ENCODE measurements around the gene ACIN1.

DNA sequence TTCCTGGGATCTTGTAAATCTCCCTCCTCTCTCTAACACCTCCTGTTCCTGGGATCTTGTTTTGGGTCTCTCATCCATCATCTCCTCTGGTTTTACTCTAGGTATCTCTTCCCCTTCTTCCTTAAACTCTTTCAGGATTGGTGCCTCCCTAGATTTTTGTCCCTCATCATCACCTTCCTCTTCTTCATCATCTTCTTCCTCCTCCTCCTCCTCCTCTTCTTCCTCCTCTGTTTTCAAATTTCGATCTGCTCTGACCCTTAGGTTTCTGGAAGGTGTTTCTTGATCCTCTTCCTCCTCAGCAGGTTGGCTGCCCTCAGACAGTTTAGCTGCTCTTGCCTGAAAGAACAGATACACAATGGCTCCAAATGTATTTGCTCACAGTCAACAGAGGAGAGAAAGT, 14.5 kb downstream of the ACIN1 start:
- TF ChIP-seq POLR2A (IDR thresholded peaks at IDR 0.05; ENCODE audit: insufficient read depth in 1 of 2, low read depth in 2 of 2, low read length in 2 of 2) (no peak), ZNF800 (CRISPR knock-in tag; IDR thresholded peaks at IDR 0.05) (no peak), FOXJ3 (CRISPR knock-in tag; IDR thresholded peaks at IDR 0.05; ENCODE audit: borderline replicate concordance) (no peak), ZNF577 (CRISPR knock-in tag; IDR thresholded peaks at IDR 0.05; ENCODE audit: borderline replicate concordance, low read depth) (no peak), CHD4 (IDR thresholded peaks at IDR 0.05; ENCODE audit: borderline replicate concordance, low read length) (no peak)
- TF ChIP-seq, protein P1, sequence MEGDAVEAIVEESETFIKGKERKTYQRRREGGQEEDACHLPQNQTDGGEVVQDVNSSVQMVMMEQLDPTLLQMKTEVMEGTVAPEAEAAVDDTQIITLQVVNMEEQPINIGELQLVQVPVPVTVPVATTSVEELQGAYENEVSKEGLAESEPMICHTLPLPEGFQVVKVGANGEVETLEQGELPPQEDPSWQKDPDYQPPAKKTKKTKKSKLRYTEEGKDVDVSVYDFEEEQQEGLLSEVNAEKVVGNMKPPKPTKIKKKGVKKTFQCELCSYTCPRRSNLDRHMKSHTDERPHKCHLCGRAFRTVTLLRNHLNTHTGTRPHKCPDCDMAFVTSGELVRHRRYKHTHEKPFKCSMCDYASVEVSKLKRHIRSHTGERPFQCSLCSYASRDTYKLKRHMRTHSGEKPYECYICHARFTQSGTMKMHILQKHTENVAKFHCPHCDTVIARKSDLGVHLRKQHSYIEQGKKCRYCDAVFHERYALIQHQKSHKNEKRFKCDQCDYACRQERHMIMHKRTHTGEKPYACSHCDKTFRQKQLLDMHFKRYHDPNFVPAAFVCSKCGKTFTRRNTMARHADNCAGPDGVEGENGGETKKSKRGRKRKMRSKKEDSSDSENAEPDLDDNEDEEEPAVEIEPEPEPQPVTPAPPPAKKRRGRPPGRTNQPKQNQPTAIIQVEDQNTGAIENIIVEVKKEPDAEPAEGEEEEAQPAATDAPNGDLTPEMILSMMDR (CRISPR knock-in tag; IDR thresholded peaks at IDR 0.05), result no peak
- TF ChIP-seq, protein P2, sequence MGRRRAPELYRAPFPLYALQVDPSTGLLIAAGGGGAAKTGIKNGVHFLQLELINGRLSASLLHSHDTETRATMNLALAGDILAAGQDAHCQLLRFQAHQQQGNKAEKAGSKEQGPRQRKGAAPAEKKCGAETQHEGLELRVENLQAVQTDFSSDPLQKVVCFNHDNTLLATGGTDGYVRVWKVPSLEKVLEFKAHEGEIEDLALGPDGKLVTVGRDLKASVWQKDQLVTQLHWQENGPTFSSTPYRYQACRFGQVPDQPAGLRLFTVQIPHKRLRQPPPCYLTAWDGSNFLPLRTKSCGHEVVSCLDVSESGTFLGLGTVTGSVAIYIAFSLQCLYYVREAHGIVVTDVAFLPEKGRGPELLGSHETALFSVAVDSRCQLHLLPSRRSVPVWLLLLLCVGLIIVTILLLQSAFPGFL (CRISPR knock-in tag; IDR thresholded peaks at IDR 0.05), result no peak

All from HepG2 (cell line).